Measurements from ENCODE around the gene CIAO3.

Gene CIAO3

GRCh38 chr16:766820-767640, 26.2 kb upstream of the CIAO3 start:
- TF ChIP-seq ZFX (IDR thresholded peaks at IDR 0.05; ENCODE audit: borderline replicate concordance), result no peak
- TF ChIP-seq CTCF (IDR thresholded peaks at IDR 0.05), result no peak
- no peak overlapping the region for H3K27ac ChIP-seq

GRCh38 chr16:766008-766819, 25.4 kb upstream of the CIAO3 start:
- H3K27ac ChIP-seq, result no peak overlapping the region
- TF ChIP-seq ZFX (IDR thresholded peaks at IDR 0.05; ENCODE audit: borderline replicate concordance) (no peak), CTCF (IDR thresholded peaks at IDR 0.05) (no peak)

GRCh38 chr16:765488-765865, 24.7 kb upstream of the CIAO3 start:
- no peak for TF ChIP-seq ZFX (IDR thresholded peaks at IDR 0.05; ENCODE audit: borderline replicate concordance)
- TF ChIP-seq CTCF (IDR thresholded peaks at IDR 0.05), result no peak
- H3K27ac ChIP-seq, result no peak overlapping the region

- no peak overlapping the region for H3K27ac ChIP-seq
- no peak for TF ChIP-seq CTCF (IDR thresholded peaks at IDR 0.05)
- no peak for TF ChIP-seq ZFX (IDR thresholded peaks at IDR 0.05; ENCODE audit: borderline replicate concordance)
Measured at GRCh38 chr16:764848-765487, 24.2 kb upstream of the CIAO3 start.

GRCh38 chr16:764184-764750, 23.5 kb upstream of the CIAO3 start:
- no peak overlapping the region for H3K27ac ChIP-seq
- TF ChIP-seq CTCF (IDR thresholded peaks at IDR 0.05) (no peak), ZFX (IDR thresholded peaks at IDR 0.05; ENCODE audit: borderline replicate concordance) (no peak)

- no peak for TF ChIP-seq ZFX (IDR thresholded peaks at IDR 0.05; ENCODE audit: borderline replicate concordance)
- TF ChIP-seq CTCF (IDR thresholded peaks at IDR 0.05), result no peak
- no peak overlapping the region for H3K27ac ChIP-seq
Measured at GRCh38 chr16:763369-764183, 22.8 kb upstream of the CIAO3 start.

Measured in 22Rv1 (cell line).